ENCODE data around the gene MOV10.

MOV10 gene

DNA sequence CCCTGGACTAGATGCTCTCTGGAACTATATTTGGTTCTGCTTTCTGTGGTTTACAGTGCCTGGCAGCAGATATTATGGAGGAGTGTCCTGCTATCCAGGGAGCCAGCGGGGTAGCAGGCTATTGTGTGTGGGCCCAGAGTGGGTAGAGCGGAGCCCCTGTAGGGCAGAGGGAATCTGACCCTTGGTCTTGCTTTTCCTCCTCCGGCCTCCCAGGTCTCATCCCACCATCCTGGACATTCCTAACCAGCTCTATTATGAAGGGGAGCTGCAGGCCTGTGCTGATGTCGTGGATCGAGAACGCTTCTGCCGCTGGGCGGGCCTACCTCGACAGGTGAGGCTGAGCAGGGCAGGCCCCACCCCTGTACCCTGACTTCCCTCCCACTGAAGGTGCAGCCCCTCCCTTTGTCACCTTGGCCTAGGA lies 23.3 kb downstream of the MOV10 start:
- no peak overlapping the region for H3K4me3 ChIP-seq (ENCODE audit: low read length)
- no peaks in the 10 kb centered on the region for H3K9me3 ChIP-seq (ENCODE audit: low read length)
- peaks cover 12% of the 10 kb centered on the region for H3K4me1 ChIP-seq (ENCODE audit: insufficient read depth, low read length)
- H3K36me3 ChIP-seq (ENCODE audit: insufficient read depth, low read length) = peaks cover 83% of the 10 kb centered on the region
- no peak overlapping the region for H2AFZ ChIP-seq (ENCODE audit: low read depth, low read length)
- H3K27me3 ChIP-seq (ENCODE audit: insufficient read depth, low read length) = no peaks in the 10 kb centered on the region

DNA sequence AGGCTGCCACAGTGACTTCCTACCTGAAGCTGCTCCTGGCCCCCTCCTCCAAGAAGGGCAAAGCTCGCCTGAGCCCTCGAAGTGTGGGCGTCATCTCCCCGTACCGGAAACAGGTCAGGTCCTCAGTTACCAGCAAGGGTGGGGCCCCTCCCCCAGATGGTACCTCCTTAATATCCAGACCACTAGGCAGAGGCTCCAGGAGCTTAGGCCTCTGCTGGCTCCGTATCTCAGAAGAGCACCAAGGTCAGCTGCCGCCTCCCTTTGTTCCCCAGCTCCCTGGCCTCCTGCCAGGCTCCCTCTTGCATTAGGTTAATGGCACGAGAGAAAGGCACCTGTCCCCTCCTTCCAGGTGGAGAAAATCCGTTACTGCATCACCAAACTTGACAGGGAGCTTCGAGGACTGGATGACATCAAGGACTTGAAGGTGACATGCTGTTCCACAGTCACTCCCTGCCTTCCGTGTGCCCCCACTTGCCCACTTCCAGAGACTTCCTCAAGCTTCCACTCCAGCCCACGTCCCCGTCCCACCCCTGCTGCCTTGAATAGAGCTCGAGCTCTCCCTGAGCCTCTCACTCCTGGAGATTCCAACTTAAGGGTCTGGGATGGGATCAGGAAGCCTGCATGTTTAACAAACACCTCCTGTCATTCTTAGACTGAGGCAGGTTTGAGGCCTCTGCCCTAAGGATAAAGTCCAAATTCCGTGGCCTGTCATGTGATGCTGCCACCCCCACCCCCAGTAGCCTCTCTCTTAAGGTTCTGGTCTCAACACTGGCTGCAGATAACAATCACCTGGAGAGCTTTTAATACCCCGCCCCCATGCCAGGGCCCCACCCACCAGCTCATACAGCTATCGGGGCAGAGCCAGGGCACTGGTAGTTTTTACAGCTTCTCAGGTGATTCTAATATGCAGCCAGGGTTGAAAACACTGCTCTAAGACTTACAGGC lies 24.2 kb downstream of the MOV10 start:
- Histone ChIP-seq H3K4me1 (ENCODE audit: insufficient read depth, low read length) (peaks cover 12% of the 10 kb centered on the region), H3K9me3 (ENCODE audit: low read length) (no peaks in the 10 kb centered on the region), H3K36me3 (ENCODE audit: insufficient read depth, low read length) (peaks cover 79% of the 10 kb centered on the region), H3K4me3 (ENCODE audit: low read length) (no peak overlapping the region), H2AFZ (ENCODE audit: low read depth, low read length) (no peak overlapping the region), H3K27me3 (ENCODE audit: insufficient read depth, low read length) (no peaks in the 10 kb centered on the region)

DNA sequence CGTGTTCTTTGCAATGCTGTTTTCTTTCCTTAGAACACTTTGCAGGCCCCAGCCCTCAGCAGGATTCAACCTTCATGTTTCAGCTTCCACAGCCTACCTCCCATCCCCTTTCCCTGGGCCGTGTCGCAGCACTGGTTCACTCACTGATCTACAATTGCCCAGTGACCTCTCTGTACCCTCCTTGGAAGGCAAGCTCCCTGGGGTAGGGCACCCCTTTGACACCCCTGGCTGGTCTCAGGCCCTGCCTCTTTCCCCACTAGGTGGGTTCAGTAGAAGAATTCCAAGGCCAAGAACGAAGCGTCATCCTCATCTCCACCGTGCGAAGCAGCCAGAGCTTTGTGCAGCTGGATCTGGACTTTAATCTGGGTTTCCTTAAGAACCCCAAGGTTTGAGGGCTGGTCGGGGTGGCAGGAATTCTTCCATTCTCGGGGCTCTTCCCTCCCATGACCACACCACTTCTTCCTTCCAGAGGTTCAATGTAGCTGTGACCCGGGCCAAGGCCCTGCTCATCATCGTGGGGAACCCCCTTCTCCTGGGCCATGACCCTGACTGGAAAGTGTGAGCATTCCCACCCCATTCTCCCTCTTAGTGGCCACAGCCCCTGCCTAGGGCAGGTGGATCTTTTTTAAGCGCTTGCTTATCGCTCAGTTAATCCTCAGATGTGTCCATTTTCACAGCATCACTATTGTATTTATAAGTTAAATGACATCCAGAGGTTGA lies 25.1 kb downstream of the MOV10 start:
- no peak overlapping the region for H2AFZ ChIP-seq (ENCODE audit: low read depth, low read length)
- peaks cover 20% of the 10 kb centered on the region for H3K4me1 ChIP-seq (ENCODE audit: insufficient read depth, low read length)
- H3K4me3 ChIP-seq (ENCODE audit: low read length) = no peak overlapping the region
- no peaks in the 10 kb centered on the region for H3K27me3 ChIP-seq (ENCODE audit: insufficient read depth, low read length)
- H3K9me3 ChIP-seq (ENCODE audit: low read length) = no peaks in the 10 kb centered on the region
- H3K36me3 ChIP-seq (ENCODE audit: insufficient read depth, low read length) = peaks cover 70% of the 10 kb centered on the region

DNA sequence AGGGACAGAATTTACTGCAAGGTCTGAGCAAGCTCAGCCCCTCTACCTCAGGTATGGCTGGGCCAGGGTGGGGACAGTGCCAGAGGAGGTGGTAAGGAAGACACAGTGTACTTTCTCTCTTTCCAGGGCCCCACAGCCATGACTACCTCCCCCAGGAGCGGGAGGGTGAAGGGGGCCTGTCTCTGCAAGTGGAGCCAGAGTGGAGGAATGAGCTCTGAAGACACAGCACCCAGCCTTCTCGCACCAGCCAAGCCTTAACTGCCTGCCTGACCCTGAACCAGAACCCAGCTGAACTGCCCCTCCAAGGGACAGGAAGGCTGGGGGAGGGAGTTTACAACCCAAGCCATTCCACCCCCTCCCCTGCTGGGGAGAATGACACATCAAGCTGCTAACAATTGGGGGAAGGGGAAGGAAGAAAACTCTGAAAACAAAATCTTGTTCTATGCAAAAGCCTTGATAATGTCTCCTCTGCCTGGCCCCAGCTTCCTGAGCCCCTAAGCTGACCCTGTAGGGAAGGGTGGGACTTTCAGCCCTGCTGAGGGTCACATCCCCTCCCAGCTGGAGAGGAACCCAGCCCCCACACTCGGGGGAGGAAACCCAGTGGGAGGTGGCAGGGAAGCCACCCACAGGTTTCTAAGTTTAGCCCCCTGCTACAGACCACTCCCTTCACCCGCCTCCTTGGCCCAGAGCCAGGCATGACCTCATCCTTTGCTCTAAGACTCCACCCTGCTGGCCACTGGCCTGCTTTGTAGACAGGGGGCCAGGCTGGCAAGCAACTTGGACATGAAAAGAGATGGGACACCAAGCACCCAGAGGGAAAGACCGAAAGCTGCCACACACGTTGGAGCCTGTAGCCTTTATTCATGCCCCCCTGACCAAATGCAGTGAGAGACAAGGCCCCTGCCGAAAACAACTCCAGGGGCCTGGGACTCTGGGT lies 26.1 kb downstream of the MOV10 start:
- Histone ChIP-seq H3K27me3 (ENCODE audit: insufficient read depth, low read length) (no peaks in the 10 kb centered on the region), H3K4me1 (ENCODE audit: insufficient read depth, low read length) (peaks cover 28% of the 10 kb centered on the region), H3K36me3 (ENCODE audit: insufficient read depth, low read length) (peaks cover 60% of the 10 kb centered on the region), H3K9me3 (ENCODE audit: low read length) (no peaks in the 10 kb centered on the region), H2AFZ (ENCODE audit: low read depth, low read length) (no peak overlapping the region), H3K4me3 (ENCODE audit: low read length) (no peak overlapping the region)

DNA sequence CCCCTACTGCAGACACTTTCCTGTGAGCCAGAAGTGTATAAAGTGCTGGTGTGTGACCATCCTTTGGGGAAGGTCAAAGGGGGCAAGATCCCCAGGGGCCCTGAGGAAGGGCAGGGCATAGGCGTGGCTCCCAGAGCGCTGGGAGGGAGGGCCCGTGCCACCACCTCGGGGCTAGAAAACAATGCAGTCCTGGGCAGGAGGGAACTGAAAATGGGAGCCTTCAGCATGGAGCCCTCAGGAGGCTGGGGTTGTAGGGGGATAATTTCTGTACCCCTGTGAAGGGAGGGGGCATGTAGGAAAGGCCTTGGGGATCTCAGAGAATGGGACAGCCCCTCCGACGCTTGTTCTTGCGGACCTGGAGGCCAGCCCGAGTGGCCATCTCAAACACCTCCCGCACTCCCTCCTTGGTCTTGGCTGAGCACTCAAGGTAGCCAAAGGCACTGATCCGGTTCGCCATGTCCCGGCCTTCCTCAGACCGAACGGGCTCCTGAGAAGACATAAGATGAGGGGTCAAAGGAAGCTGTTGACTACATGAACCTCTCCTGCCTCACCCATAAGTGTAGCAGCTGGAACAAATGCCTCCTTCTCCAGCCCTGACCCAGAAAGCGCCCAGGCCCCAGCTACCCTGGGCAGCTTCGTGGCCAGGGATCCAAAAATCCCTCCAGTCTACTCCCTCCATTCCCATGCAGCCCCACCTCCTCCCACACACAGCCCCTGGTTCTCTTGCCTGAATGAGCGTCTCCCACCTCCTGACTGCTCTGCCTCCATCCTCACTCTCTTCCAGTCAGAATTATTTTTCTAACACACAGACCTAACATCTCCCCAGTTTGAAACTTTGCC lies 27.0 kb downstream of the MOV10 start:
- Histone ChIP-seq H3K4me1 (ENCODE audit: insufficient read depth, low read length) (peaks cover 34% of the 10 kb centered on the region), H3K36me3 (ENCODE audit: insufficient read depth, low read length) (peaks cover 54% of the 10 kb centered on the region), H3K27me3 (ENCODE audit: insufficient read depth, low read length) (no peaks in the 10 kb centered on the region)

DNA sequence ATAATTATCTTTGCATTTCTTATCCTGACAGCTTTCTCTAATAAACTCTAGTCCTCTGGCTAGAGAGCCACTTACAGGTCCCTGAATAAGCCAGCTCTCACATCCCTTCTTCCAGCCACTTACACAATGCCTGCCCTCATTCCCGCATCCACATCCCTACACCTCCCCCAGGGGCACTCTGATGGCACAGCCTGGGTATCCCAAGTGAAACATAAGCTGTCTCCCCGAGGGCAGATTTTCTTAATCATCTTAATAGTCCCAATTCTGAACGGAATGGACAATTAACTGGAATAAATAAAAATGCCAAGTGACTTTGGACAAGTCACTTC lies 27.6 kb downstream of the MOV10 start:
- peaks cover 49% of the 10 kb centered on the region for H3K36me3 ChIP-seq (ENCODE audit: insufficient read depth, low read length)
- no peaks in the 10 kb centered on the region for H3K27me3 ChIP-seq (ENCODE audit: insufficient read depth, low read length)
- H2AFZ ChIP-seq (ENCODE audit: low read depth, low read length) = no peak overlapping the region
- H3K9me3 ChIP-seq (ENCODE audit: low read length) = no peaks in the 10 kb centered on the region
- H3K4me3 ChIP-seq (ENCODE audit: low read length) = no peak overlapping the region
- H3K4me1 ChIP-seq (ENCODE audit: insufficient read depth, low read length) = peaks cover 34% of the 10 kb centered on the region

More for the DNA sequence above, 27.0 kb downstream of the MOV10 start:
- H2AFZ ChIP-seq (ENCODE audit: low read depth, low read length) = no peak overlapping the region
- no peaks in the 10 kb centered on the region for H3K9me3 ChIP-seq (ENCODE audit: low read length)
- H3K4me3 ChIP-seq (ENCODE audit: low read length) = no peak overlapping the region

DNA sequence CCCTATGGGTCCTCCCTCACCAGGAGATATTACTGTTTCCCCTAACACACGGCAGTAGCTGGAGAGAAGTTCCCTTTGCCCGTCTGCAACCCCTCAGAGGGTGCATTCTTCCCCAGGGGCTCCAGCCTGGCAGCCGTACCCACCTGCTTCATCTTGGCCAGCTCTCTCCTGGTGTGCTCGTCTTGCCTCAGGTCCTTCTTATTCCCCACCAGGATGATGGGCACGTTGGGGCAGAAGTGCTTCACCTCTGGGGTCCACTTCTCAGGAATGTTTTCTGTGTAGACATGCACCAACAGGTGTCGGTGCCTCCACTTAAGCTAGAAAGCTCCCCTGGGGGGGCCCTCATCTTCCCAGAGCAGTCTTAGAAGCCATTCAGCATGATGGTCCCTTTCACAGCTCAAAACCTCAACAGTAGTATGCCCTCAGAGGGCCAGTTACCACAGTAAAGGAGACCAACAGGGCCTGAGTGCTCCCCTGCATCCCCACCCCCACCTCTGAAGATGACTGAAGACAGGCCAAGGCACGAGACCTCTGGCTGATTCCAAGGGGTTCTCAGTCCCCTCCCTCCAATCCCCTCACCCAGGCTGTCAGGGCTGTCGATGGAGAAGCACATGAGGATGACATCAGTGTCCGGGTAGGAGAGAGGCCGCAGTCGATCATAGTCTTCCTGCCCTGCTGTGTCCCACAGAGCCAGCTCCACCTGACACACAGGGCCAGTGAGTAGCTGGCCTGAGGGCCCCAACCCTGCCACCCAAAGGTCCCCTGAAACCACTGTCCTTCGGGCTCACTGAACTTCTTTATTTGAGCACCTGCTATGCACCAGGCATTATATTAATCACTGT lies 28.2 kb downstream of the MOV10 start:
- H3K36me3 ChIP-seq (ENCODE audit: insufficient read depth, low read length) = peaks cover 46% of the 10 kb centered on the region
- H2AFZ ChIP-seq (ENCODE audit: low read depth, low read length) = no peak overlapping the region
- H3K9me3 ChIP-seq (ENCODE audit: low read length) = no peaks in the 10 kb centered on the region
- H3K27me3 ChIP-seq (ENCODE audit: insufficient read depth, low read length) = no peaks in the 10 kb centered on the region
- no peak overlapping the region for H3K4me3 ChIP-seq (ENCODE audit: low read length)
- H3K4me1 ChIP-seq (ENCODE audit: insufficient read depth, low read length) = peaks cover 36% of the 10 kb centered on the region

DNA sequence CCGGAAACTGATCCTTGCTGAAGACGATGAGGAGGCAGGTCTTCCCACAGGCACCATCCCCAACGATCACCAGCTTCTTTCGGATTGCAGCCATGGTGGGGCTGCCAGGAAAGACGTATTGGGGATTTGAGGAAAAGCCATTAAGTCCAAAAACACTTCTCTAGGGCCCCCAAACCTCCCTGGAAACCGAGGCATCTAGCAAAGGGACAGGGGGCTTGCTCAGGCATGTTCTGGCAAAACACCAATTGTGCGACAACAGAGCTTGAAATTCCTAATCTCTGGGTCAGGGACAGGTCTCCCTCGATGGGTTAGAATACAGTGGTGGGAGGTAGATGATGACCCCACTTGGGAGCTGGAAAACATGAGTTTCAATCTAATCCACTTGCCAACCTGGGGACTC lies 29.2 kb downstream of the MOV10 start:
- Histone ChIP-seq H3K4me3 (ENCODE audit: low read length) (no peak overlapping the region), H3K27me3 (ENCODE audit: insufficient read depth, low read length) (peaks cover 3% of the 10 kb centered on the region), H3K9me3 (ENCODE audit: low read length) (no peaks in the 10 kb centered on the region), H3K4me1 (ENCODE audit: insufficient read depth, low read length) (peaks cover 39% of the 10 kb centered on the region), H2AFZ (ENCODE audit: low read depth, low read length) (no peak overlapping the region), H3K36me3 (ENCODE audit: insufficient read depth, low read length) (peaks cover 37% of the 10 kb centered on the region)

DNA sequence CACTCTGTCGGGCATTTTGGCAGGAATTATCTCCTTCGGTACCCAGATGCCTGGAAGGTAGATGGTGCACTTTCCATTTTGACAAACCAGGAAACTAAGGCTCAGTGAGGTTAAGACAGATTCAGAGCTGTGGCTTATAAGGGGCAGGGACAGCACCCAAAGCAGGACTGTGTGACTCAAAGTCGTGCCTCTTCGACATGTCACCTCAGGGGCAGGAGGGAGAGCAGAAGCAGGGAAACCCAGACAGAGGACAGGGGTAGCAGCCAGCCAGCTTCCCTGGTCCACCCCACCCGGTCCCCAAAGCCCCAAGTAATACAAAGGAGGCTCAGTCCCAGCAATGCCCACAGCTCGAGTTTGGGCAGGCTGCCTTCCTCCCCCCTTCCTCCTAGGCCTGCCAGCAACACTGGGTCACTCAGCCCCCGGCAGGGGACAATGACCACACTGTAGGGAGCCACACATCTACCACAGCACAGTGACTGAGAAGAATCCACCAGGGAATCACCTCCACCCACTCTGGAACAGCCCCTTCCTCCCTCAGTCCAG lies 30.0 kb downstream of the MOV10 start:
- Histone ChIP-seq H3K4me3 (ENCODE audit: low read length) (peak overlapping the region; percentile 76), H2AFZ (ENCODE audit: low read depth, low read length) (no peak overlapping the region), H3K36me3 (ENCODE audit: insufficient read depth, low read length) (peaks cover 32% of the 10 kb centered on the region), H3K9me3 (ENCODE audit: low read length) (no peaks in the 10 kb centered on the region), H3K27me3 (ENCODE audit: insufficient read depth, low read length) (peaks cover 5% of the 10 kb centered on the region), H3K4me1 (ENCODE audit: insufficient read depth, low read length) (peaks cover 39% of the 10 kb centered on the region)

DNA sequence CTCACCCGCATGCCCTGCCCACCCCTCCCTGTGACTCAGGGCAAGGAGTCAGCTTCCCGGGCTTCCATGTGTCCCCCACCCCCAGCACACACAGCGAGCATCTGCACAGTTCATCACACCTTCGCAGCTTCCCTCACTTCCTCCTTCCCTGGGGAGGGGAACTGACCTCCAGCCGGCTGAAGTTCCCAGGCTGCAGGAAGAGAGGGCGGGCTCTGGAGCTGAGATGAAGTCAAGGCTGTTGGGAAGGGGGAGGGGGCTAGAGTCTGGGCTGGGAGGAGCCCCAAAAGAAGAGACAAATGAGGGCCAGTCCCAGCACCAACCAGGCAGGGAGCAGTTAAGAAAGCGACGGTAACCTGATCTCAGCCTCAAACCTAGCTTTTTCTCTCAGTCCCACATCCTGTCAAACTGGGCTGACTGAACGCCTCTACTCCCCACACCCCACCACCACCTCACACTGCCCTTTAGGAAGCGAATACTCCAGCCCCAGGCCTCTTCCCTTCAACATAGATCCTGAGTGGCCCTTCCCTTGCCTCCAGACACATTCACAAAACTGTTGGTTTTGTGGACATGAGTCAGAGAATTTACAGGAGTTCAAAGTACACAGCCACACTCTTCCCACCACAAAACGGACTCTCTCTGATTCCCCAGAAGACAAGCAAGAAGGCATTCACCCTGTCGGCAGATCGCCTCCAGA lies 30.6 kb downstream of the MOV10 start:
- Histone ChIP-seq H3K36me3 (ENCODE audit: insufficient read depth, low read length) (peaks cover 26% of the 10 kb centered on the region), H3K4me3 (ENCODE audit: low read length) (peak overlapping the region; percentile 76), H3K27me3 (ENCODE audit: insufficient read depth, low read length) (peaks cover 8% of the 10 kb centered on the region), H3K9me3 (ENCODE audit: low read length) (no peaks in the 10 kb centered on the region), H2AFZ (ENCODE audit: low read depth, low read length) (no peak overlapping the region), H3K4me1 (ENCODE audit: insufficient read depth, low read length) (peaks cover 39% of the 10 kb centered on the region)
